GM23338 (cell line): Measurements from ENCODE around the gene TTC39A. TPM values are rescaled to one million over a fixed set of nuclear protein-coding genes. Genes with fewer than 3 reads are reported as not detected.

ENCODE experiments used
- ATAC-seq: fragments of 200-7000 bp; cut with Tn5 transposase; 3 replicates; pipeline ENCODE4 v1.9.1; 2020
- DNase-seq: peaks from one replicate; pipeline ENCODE4 v3.0.0-alpha.2; 2015; ENCODE audit warnings: low spot score
- H2AFZ ChIP-seq: fragments of 200-600 bp; sonication (generic); 2 replicates; pipeline ENCODE4 v1.8.0; 2016; ENCODE audit warnings: antibody characterized with exemption, mild to moderate bottlenecking, moderate library complexity
- H3F3A ChIP-seq: fragments of 200-600 bp; sonication (generic); replicated peaks from 2 replicates; pipeline ENCODE4 v1.8.0; 2017; ENCODE audit warnings: antibody characterized with exemption, mixed run types, low read depth
- H3K27ac ChIP-seq: fragments of 200-600 bp; sonication (generic); 2 replicates; pipeline ENCODE4 v1.6.1; 2016; ENCODE audit warnings: low read depth
- H3K27me3 ChIP-seq: fragments of 200-600 bp; sonication (generic); 2 replicates; pipeline ENCODE4 v1.8.0; 2016; ENCODE audit warnings: mild to moderate bottlenecking, mixed run types, moderate library complexity; ENCODE audit not compliant: insufficient read depth
- H3K36me3 ChIP-seq: fragments of 200-600 bp; sonication (generic); 2 replicates; pipeline ENCODE4 v1.8.0; 2016; ENCODE audit warnings: mild to moderate bottlenecking; ENCODE audit not compliant: insufficient read depth
- H3K4me1 ChIP-seq: fragments of 200-600 bp; sonication (generic); 2 replicates; pipeline ENCODE4 v1.8.0; 2016; ENCODE audit warnings: mild to moderate bottlenecking, moderate library complexity; ENCODE audit not compliant: insufficient read depth
- H3K4me2 ChIP-seq: fragments of 200-600 bp; sonication (generic); 2 replicates; pipeline ENCODE4 v1.7.1; 2017; ENCODE audit warnings: mixed run types
- H3K4me3 ChIP-seq: fragments of 200-600 bp; sonication (generic); 2 replicates; pipeline ENCODE4 v1.6.1; 2016; ENCODE audit warnings: mixed run types
- H3K79me2 ChIP-seq: fragments of 200-600 bp; sonication (generic); replicated peaks from 2 replicates; pipeline ENCODE4 v1.8.0; 2017; ENCODE audit warnings: mild to moderate bottlenecking; ENCODE audit not compliant: insufficient read depth
- H3K9me2 ChIP-seq: fragments of 200-600 bp; sonication (generic); 2 replicates; pipeline ENCODE4 v1.8.0; 2017; ENCODE audit not compliant: insufficient read depth
- H4K20me1 ChIP-seq: fragments of 200-600 bp; sonication (generic); replicated peaks from 2 replicates; pipeline ENCODE4 v1.8.0; 2017; ENCODE audit warnings: mild to moderate bottlenecking; ENCODE audit not compliant: insufficient read depth
- H3K27ac Mint-ChIP-seq: 2 replicates; pipeline ENCODE4 v1.8.0; 2020; ENCODE audit warnings: inconsistent platforms, mild to moderate bottlenecking, moderate library complexity, mixed read lengths
- H3K27me3 Mint-ChIP-seq: 3 replicates; pipeline ENCODE4 v1.8.0; 2022; ENCODE audit warnings: low read depth, mild to moderate bottlenecking, moderate library complexity, mixed read lengths, inconsistent platforms; ENCODE audit not compliant: insufficient read depth, poor library complexity
- H3K36me3 Mint-ChIP-seq: 3 replicates; pipeline ENCODE4 v1.8.0; 2021; ENCODE audit warnings: low read depth, mild to moderate bottlenecking, inconsistent platforms, moderate library complexity, mixed read lengths
- H3K4me1 Mint-ChIP-seq: 3 replicates; pipeline ENCODE4 v1.8.0; 2020; ENCODE audit warnings: mild to moderate bottlenecking, inconsistent platforms, mixed read lengths
- H3K4me3 Mint-ChIP-seq: 3 replicates; pipeline ENCODE4 v1.8.0; 2021; ENCODE audit warnings: moderate library complexity, mild to moderate bottlenecking, inconsistent platforms, mixed read lengths
- H3K9me3 Mint-ChIP-seq: 3 replicates; pipeline ENCODE4 v1.8.0; 2020; ENCODE audit warnings: moderate library complexity, mild to moderate bottlenecking, inconsistent platforms, mixed read lengths
- CREB1 ChIP-seq: fragments of 250-450 bp; sonication (Bioruptor Pico); IDR thresholded peaks from 2 replicates; pipeline ENCODE4 v1.5.0; 2020; ENCODE audit warnings: low read depth, mild to moderate bottlenecking, moderate library complexity
- EZH2 ChIP-seq: fragments of 200-600 bp; sonication (generic); IDR thresholded peaks from one replicate; pipeline ENCODE4 v1.8.0; 2017; ENCODE audit warnings: antibody characterized with exemption, mild to moderate bottlenecking, low read depth; ENCODE audit not compliant: unreplicated experiment
- EZH2phosphoT487 ChIP-seq: fragments of 200-600 bp; sonication (generic); IDR thresholded peaks from one replicate; pipeline ENCODE4 v1.8.1; 2018; ENCODE audit warnings: antibody characterized with exemption; ENCODE audit not compliant: unreplicated experiment
- JUNB ChIP-seq: IDR thresholded peaks from one replicate; pipeline ENCODE4 v1.6.1; 2016; ENCODE audit warnings: antibody characterized with exemption; ENCODE audit not compliant: unreplicated experiment
- NANOG ChIP-seq: IDR thresholded peaks from 2 replicates; pipeline ENCODE4 v1.6.1; 2016; ENCODE audit warnings: antibody characterized with exemption, borderline replicate concordance
- POLR2AphosphoS5 ChIP-seq: IDR thresholded peaks from 2 replicates; pipeline ENCODE4 v1.6.1; 2016; ENCODE audit warnings: antibody characterized with exemption, low read depth
- STAT1 ChIP-seq: IDR thresholded peaks from one replicate; pipeline ENCODE4 v1.6.1; 2016; ENCODE audit warnings: antibody characterized with exemption; ENCODE audit not compliant: unreplicated experiment
- ZNF114 ChIP-seq: fragments of 250-450 bp; sonication (Bioruptor Pico); IDR thresholded peaks from 2 replicates; pipeline ENCODE4 v1.5.0; 2020; ENCODE audit warnings: mild to moderate bottlenecking, moderate library complexity
- ZNF331 ChIP-seq: fragments of 250-450 bp; sonication (Bioruptor Pico); IDR thresholded peaks from 2 replicates; pipeline ENCODE4 v1.5.0; 2020; ENCODE audit warnings: low read depth, mild to moderate bottlenecking, moderate library complexity
- polyA plus RNA-seq: library from polyadenylated mRNA; unstranded; fragments of >200 nt; fragmentation: Nextera tagmentation; extraction: Ambion mirVana; gene quantifications from 2 replicates; pipeline ENCODE4 v1.2.1, GENCODE V29; 2016
- total RNA-seq: library from RNA; depleted of rRNA; stranded (reverse); fragments of >200 nt; shearing (Covaris generic); gene quantifications from 2 replicates; pipeline ENCODE4 v1.2.3, GENCODE V29; 2014
- TF ChIP-seq, protein P1 (sequence below): IDR thresholded peaks from one replicate; pipeline ENCODE4 v1.6.1; 2018; ENCODE audit warnings: antibody characterized with exemption; ENCODE audit not compliant: unreplicated experiment
- TF ChIP-seq, protein P2 (sequence below): IDR thresholded peaks from 2 replicates; pipeline ENCODE4 v1.6.1; 2016; ENCODE audit warnings: antibody characterized with exemption
- TF ChIP-seq, protein P3 (sequence below), 2 experiments: fragments of 200-600 bp in 1 of 2; sonication (generic) in 1 of 2; conservative IDR thresholded peaks; 2 replicates each; pipeline versions ENCODE4 v1.5.1 to v1.6.1; 2016 to 2017; ENCODE audit warnings: antibody characterized with exemption in 2 of 2, low read depth in 2 of 2, mild to moderate bottlenecking in 2 of 2, moderate library complexity in 1 of 2

The TTC39A gene
- total and polyA plus RNA-seq, 2 experiments from 2014 or later = 2.3 to 7.1 TPM

DNA sequence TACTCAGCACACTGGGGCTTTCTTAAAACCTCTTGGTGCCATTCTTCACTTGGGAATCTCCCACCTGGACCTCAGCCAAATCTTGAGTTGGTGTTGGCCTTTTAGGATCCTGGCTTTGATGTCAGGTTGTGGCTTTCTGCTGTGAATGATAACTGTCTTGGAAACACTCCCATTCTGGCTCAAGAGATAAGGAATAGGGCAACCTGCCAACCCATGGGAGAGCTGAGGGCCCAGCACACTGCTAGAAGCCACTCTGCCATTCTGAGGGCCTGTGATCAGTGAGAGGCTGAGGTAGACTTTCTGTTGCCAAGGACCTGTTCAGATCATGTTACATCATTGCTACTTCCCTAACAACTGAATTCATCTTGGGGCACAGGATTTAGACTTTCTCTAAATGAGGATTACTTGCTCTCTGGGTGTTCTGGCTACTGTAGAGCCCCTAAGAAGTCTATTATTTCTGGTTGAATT lies 45.8 kb downstream of the TTC39A start (continued):
- TF ChIP-seq, protein P1, sequence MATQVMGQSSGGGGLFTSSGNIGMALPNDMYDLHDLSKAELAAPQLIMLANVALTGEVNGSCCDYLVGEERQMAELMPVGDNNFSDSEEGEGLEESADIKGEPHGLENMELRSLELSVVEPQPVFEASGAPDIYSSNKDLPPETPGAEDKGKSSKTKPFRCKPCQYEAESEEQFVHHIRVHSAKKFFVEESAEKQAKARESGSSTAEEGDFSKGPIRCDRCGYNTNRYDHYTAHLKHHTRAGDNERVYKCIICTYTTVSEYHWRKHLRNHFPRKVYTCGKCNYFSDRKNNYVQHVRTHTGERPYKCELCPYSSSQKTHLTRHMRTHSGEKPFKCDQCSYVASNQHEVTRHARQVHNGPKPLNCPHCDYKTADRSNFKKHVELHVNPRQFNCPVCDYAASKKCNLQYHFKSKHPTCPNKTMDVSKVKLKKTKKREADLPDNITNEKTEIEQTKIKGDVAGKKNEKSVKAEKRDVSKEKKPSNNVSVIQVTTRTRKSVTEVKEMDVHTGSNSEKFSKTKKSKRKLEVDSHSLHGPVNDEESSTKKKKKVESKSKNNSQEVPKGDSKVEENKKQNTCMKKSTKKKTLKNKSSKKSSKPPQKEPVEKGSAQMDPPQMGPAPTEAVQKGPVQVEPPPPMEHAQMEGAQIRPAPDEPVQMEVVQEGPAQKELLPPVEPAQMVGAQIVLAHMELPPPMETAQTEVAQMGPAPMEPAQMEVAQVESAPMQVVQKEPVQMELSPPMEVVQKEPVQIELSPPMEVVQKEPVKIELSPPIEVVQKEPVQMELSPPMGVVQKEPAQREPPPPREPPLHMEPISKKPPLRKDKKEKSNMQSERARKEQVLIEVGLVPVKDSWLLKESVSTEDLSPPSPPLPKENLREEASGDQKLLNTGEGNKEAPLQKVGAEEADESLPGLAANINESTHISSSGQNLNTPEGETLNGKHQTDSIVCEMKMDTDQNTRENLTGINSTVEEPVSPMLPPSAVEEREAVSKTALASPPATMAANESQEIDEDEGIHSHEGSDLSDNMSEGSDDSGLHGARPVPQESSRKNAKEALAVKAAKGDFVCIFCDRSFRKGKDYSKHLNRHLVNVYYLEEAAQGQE = no peak
- no peak for TF ChIP-seq JUNB
- TF ChIP-seq EZH2 = no peak
- no peak for TF ChIP-seq ZNF331 (CRISPR knock-in tag)
- TF ChIP-seq, protein P2, sequence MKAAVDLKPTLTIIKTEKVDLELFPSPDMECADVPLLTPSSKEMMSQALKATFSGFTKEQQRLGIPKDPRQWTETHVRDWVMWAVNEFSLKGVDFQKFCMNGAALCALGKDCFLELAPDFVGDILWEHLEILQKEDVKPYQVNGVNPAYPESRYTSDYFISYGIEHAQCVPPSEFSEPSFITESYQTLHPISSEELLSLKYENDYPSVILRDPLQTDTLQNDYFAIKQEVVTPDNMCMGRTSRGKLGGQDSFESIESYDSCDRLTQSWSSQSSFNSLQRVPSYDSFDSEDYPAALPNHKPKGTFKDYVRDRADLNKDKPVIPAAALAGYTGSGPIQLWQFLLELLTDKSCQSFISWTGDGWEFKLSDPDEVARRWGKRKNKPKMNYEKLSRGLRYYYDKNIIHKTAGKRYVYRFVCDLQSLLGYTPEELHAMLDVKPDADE = no peak
- TF ChIP-seq POLR2AphosphoS5 = no peak

DNA sequence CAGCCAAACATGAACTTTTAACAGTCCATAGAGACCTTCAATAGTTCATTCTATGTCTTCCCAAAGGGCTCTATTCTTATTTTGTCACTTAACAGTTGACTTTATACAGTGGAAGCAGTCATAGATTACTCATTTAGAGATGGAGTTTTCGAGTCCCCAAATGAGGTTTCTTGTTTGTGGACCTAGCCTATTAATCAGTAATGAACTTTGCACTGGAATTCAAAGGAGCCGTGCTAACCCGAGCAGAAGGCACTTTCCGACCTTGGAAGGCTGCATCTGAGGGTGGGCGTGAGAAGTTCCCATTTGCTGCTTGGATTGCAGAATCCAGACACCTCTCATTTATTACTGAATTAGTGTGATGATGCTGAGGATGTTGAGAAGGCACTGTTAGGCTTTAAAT lies 46.4 kb downstream of the TTC39A start:
- Histone ChIP-seq H3K4me3 (no peak overlapping the region), H3K27me3 (no peaks in the 10 kb centered on the region), H3K27ac (no peak overlapping the region), H4K20me1 (no peaks in the 10 kb centered on the region; the same call in 1 of the 2 replicates), H2AFZ (no peak overlapping the region), H3K9me2 (no peaks in the 10 kb centered on the region), H3K4me1 (0 out of 2 replicates have a peak, but pooled peaks cover 3% of the 10 kb centered on the region), H3K36me3 (no peaks in the 10 kb centered on the region), H3F3A (no peaks in the 10 kb centered on the region; the same call in 1 of the 2 replicates), H3K4me2 (no peak overlapping the region), H3K79me2 (no peaks in the 10 kb centered on the region)
- DNase-seq (no peak), ATAC-seq (no peak)
- H3K36me3 Mint-ChIP-seq = no peaks in the 10 kb centered on the region
- H3K27ac Mint-ChIP-seq = no peak overlapping the region
- no peaks in the 10 kb centered on the region for H3K9me3 Mint-ChIP-seq
- peaks cover 5% of the 10 kb centered on the region; the same call in 2 of the 3 replicates for H3K4me1 Mint-ChIP-seq
- peaks cover 4% of the 10 kb centered on the region for H3K27me3 Mint-ChIP-seq
- H3K4me3 Mint-ChIP-seq = no peak overlapping the region
- no peak for TF ChIP-seq EZH2
- no peak for TF ChIP-seq EZH2phosphoT487
- TF ChIP-seq ZNF331 (CRISPR knock-in tag) = no peak
- TF ChIP-seq POLR2AphosphoS5 = no peak
- no peak for TF ChIP-seq JUNB
- no peak for TF ChIP-seq NANOG
- no peak for TF ChIP-seq ZNF114
- TF ChIP-seq, protein P3, sequence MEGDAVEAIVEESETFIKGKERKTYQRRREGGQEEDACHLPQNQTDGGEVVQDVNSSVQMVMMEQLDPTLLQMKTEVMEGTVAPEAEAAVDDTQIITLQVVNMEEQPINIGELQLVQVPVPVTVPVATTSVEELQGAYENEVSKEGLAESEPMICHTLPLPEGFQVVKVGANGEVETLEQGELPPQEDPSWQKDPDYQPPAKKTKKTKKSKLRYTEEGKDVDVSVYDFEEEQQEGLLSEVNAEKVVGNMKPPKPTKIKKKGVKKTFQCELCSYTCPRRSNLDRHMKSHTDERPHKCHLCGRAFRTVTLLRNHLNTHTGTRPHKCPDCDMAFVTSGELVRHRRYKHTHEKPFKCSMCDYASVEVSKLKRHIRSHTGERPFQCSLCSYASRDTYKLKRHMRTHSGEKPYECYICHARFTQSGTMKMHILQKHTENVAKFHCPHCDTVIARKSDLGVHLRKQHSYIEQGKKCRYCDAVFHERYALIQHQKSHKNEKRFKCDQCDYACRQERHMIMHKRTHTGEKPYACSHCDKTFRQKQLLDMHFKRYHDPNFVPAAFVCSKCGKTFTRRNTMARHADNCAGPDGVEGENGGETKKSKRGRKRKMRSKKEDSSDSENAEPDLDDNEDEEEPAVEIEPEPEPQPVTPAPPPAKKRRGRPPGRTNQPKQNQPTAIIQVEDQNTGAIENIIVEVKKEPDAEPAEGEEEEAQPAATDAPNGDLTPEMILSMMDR (conservative IDR thresholded peaks at IDR 0.05; ENCODE audit: low read depth in 2 of 2) = no peak
- TF ChIP-seq, protein P1 = no peak
- TF ChIP-seq, protein P2 = no peak
- no peak for TF ChIP-seq CREB1 (CRISPR knock-in tag)
- no peak for TF ChIP-seq STAT1
